SJSA1 (cell line): ENCODE data around the gene SPPL2B. TPM values are rescaled to one million over a fixed set of nuclear protein-coding genes. Genes with fewer than 3 reads are reported as not detected.

ENCODE experiments used
- DNase-seq, 2 experiments: peaks; one replicate each; pipeline ENCODE4 v3.0.0-alpha.2; 2015 to 2020; ENCODE audit warnings: low spot score in 2 of 2, low read depth in 1 of 2
- H3K27ac ChIP-seq: fragments of 250-450 bp; sonication (Bioruptor Pico); 2 replicates; pipeline ENCODE4 v1.5.1; 2020; ENCODE audit warnings: mild to moderate bottlenecking, moderate library complexity
- H3K27me3 ChIP-seq: fragments of 250-450 bp; sonication (Bioruptor Pico); replicated peaks from 2 replicates; pipeline ENCODE4 v1.5.1; 2020; ENCODE audit warnings: mild to moderate bottlenecking, moderate library complexity
- H3K36me3 ChIP-seq: fragments of 250-450 bp; sonication (Bioruptor Pico); 2 replicates; pipeline ENCODE4 v1.5.1; 2020; ENCODE audit warnings: mild to moderate bottlenecking
- H3K4me1 ChIP-seq: fragments of 250-450 bp; sonication (Bioruptor Pico); replicated peaks from 2 replicates; pipeline ENCODE4 v1.6.1; 2021; ENCODE audit warnings: mild to moderate bottlenecking
- H3K4me3 ChIP-seq: fragments of 250-450 bp; sonication (Bioruptor Pico); 2 replicates; pipeline ENCODE4 v1.5.1; 2020; ENCODE audit warnings: mild to moderate bottlenecking
- H3K9me3 ChIP-seq: fragments of 250-450 bp; sonication (Bioruptor Pico); replicated peaks from 2 replicates; pipeline ENCODE4 v1.5.1; 2020; ENCODE audit warnings: mild to moderate bottlenecking
- total RNA-seq: library from RNA; depleted of rRNA; stranded (reverse); fragments of >200 nt; shearing (Covaris generic); gene quantifications from 2 replicates; pipeline ENCODE4 v1.2.3, GENCODE V29; 2014

The SPPL2B gene
- total RNA-seq, 1 experiment from 2014 or later = 32.2 TPM

- Histone ChIP-seq H3K36me3 (no peaks in the 10 kb centered on the region), H3K27ac (no peak overlapping the region), H3K9me3 (no peaks in the 10 kb centered on the region), H3K27me3 (no peaks in the 10 kb centered on the region; the same call in 1 of the 2 replicates), H3K4me1 (no peaks in the 10 kb centered on the region), H3K4me3 (no peak overlapping the region)
- no peak for DNase-seq
Measured at GRCh38 chr19:2289714-2290435, 38.6 kb upstream of the SPPL2B start.

GRCh38 chr19:2290441-2291184 is 37.9 kb upstream of the SPPL2B start:
- no peak for DNase-seq
- Histone ChIP-seq H3K9me3 (no peaks in the 10 kb centered on the region), H3K4me3 (no peak overlapping the region), H3K27me3 (no peaks in the 10 kb centered on the region; the same call in 1 of the 2 replicates), H3K27ac (no peak overlapping the region), H3K36me3 (no peaks in the 10 kb centered on the region), H3K4me1 (no peaks in the 10 kb centered on the region)

GRCh38 chr19:2291185-2291751 is 37.2 kb upstream of the SPPL2B start:
- DNase-seq = no peak
- no peaks in the 10 kb centered on the region for H3K4me1 ChIP-seq
- no peaks in the 10 kb centered on the region for H3K9me3 ChIP-seq
- no peaks in the 10 kb centered on the region for H3K36me3 ChIP-seq
- no peaks in the 10 kb centered on the region; the same call in 1 of the 2 replicates for H3K27me3 ChIP-seq
- H3K27ac ChIP-seq = no peak overlapping the region
- H3K4me3 ChIP-seq = no peak overlapping the region

GRCh38 chr19:2294687-2295335 is 33.7 kb upstream of the SPPL2B start:
- H3K27ac ChIP-seq = no peak overlapping the region
- DNase-seq = no peak

GRCh38 chr19:2296141-2296540 is 32.3 kb upstream of the SPPL2B start:
- Histone ChIP-seq H3K9me3 (no peaks in the 10 kb centered on the region), H3K4me3 (no peak overlapping the region), H3K4me1 (no peaks in the 10 kb centered on the region), H3K36me3 (no peaks in the 10 kb centered on the region), H3K27me3 (no peaks in the 10 kb centered on the region), H3K27ac (no peak overlapping the region)
- DNase-seq = no peak

More at GRCh38 chr19:2294687-2295335, 33.7 kb upstream of the SPPL2B start:
- no peaks in the 10 kb centered on the region for H3K36me3 ChIP-seq
- H3K4me1 ChIP-seq = no peaks in the 10 kb centered on the region
- H3K9me3 ChIP-seq = no peaks in the 10 kb centered on the region
- no peaks in the 10 kb centered on the region; the same call in 1 of the 2 replicates for H3K27me3 ChIP-seq
- no peak overlapping the region for H3K4me3 ChIP-seq

- no peaks in the 10 kb centered on the region for H3K9me3 ChIP-seq
- no peaks in the 10 kb centered on the region for H3K36me3 ChIP-seq
- no peak overlapping the region for H3K4me3 ChIP-seq
- no peaks in the 10 kb centered on the region for H3K27me3 ChIP-seq
- no peak overlapping the region for H3K27ac ChIP-seq
- no peaks in the 10 kb centered on the region for H3K4me1 ChIP-seq
- no peak for DNase-seq
Measured at GRCh38 chr19:2300533-2300932, 28.0 kb upstream of the SPPL2B start.

- H3K4me3 ChIP-seq = no peak overlapping the region
- H3K9me3 ChIP-seq = no peaks in the 10 kb centered on the region
- peaks cover 18% of the 10 kb centered on the region for H3K27me3 ChIP-seq
- DNase-seq = no peak
- H3K27ac ChIP-seq = no peak overlapping the region
- H3K4me1 ChIP-seq = no peaks in the 10 kb centered on the region
- no peaks in the 10 kb centered on the region for H3K36me3 ChIP-seq
Measured at GRCh38 chr19:2302319-2303210, 25.9 kb upstream of the SPPL2B start.

- no peak overlapping the region for H3K27ac ChIP-seq
- peaks cover 23% of the 10 kb centered on the region for H3K27me3 ChIP-seq
- H3K36me3 ChIP-seq = no peaks in the 10 kb centered on the region
- H3K9me3 ChIP-seq = no peaks in the 10 kb centered on the region; the same call in 1 of the 2 replicates
- no peak overlapping the region for H3K4me3 ChIP-seq
- H3K4me1 ChIP-seq = peaks cover 2% of the 10 kb centered on the region; the same call in 1 of the 2 replicates
- DNase-seq = no peak
Measured at GRCh38 chr19:2303211-2303798, 25.2 kb upstream of the SPPL2B start.

GRCh38 chr19:2305452-2306280 is 22.8 kb upstream of the SPPL2B start:
- no peaks in the 10 kb centered on the region for H3K36me3 ChIP-seq
- no peak overlapping the region for H3K27ac ChIP-seq
- H3K4me3 ChIP-seq = no peak overlapping the region
- peaks cover 3% of the 10 kb centered on the region; the same call in 1 of the 2 replicates for H3K4me1 ChIP-seq
- no peak for DNase-seq
- H3K27me3 ChIP-seq = peaks cover 25% of the 10 kb centered on the region
- H3K9me3 ChIP-seq = no peaks in the 10 kb centered on the region; the same call in 1 of the 2 replicates

GRCh38 chr19:2306281-2306806 is 22.1 kb upstream of the SPPL2B start:
- Histone ChIP-seq H3K27ac (no peak overlapping the region), H3K9me3 (no peaks in the 10 kb centered on the region; the same call in 1 of the 2 replicates), H3K36me3 (no peaks in the 10 kb centered on the region), H3K4me1 (peaks cover 3% of the 10 kb centered on the region; the same call in 1 of the 2 replicates), H3K4me3 (no peak overlapping the region), H3K27me3 (peaks cover 25% of the 10 kb centered on the region)
- DNase-seq = no peak

- Histone ChIP-seq H3K27ac (no peak overlapping the region), H3K27me3 (peaks cover 25% of the 10 kb centered on the region), H3K4me3 (no peak overlapping the region), H3K4me1 (peaks cover 3% of the 10 kb centered on the region; the same call in 1 of the 2 replicates), H3K9me3 (no peaks in the 10 kb centered on the region; the same call in 1 of the 2 replicates), H3K36me3 (no peaks in the 10 kb centered on the region)
- DNase-seq = no peak
Measured at GRCh38 chr19:2306971-2307370, 21.5 kb upstream of the SPPL2B start.
